HEK293 (cell line): ENCODE measurements around the gene PKP4.

Source experiments
- HOXA7 ChIP-seq: sonication (generic); formaldehyde crosslinking; IDR thresholded peaks from 2 replicates; pipeline ENCODE4 v1.8.1; 2022; ENCODE audit warnings: missing genetic modification reagents, borderline replicate concordance
- INSM2 ChIP-seq: fragments of 450-650 bp; formaldehyde crosslinking; IDR thresholded peaks from 2 replicates; pipeline ENCODE4 v1.5.1; 2016; ENCODE audit warnings: missing biosample characterization, missing genetic modification characterization
- ZNF114 ChIP-seq: fragments of 450-650 bp; formaldehyde crosslinking; IDR thresholded peaks from 2 replicates; pipeline ENCODE4 v1.5.0; 2017; ENCODE audit warnings: missing biosample characterization, missing genetic modification characterization
- ZNF292 ChIP-seq: fragments of 450-650 bp; formaldehyde crosslinking; IDR thresholded peaks from 2 replicates; pipeline ENCODE4 v1.5.1; 2016; ENCODE audit warnings: low read depth, missing biosample characterization, missing genetic modification characterization, borderline replicate concordance
- ZNF366 ChIP-seq: fragments of 450-650 bp; formaldehyde crosslinking; conservative IDR thresholded peaks from 2 replicates; pipeline ENCODE4 v1.5.1; 2016; ENCODE audit warnings: missing biosample characterization, missing genetic modification characterization
- ZNF530 ChIP-seq: fragments of 450-650 bp; formaldehyde crosslinking; IDR thresholded peaks from 2 replicates; pipeline ENCODE4 v1.5.1; 2016; ENCODE audit warnings: low read depth, missing biosample characterization, missing genetic modification characterization
- ZNF585B ChIP-seq: fragments of 450-650 bp; formaldehyde crosslinking; IDR thresholded peaks from 2 replicates; pipeline ENCODE4 v1.5.1; 2016; ENCODE audit warnings: missing biosample characterization, missing genetic modification characterization
- ZNF654 ChIP-seq: fragments of 450-650 bp; formaldehyde crosslinking; IDR thresholded peaks from 2 replicates; pipeline ENCODE4 v1.5.1; 2016; ENCODE audit warnings: low read depth, missing biosample characterization, missing genetic modification characterization
- TF ChIP-seq, protein P1 (sequence below): fragments of 450-650 bp; formaldehyde crosslinking; IDR thresholded peaks from 2 replicates; pipeline ENCODE4 v1.5.1; 2016; ENCODE audit warnings: missing biosample characterization, missing genetic modification characterization
- TF ChIP-seq, protein P2 (sequence below): fragments of 450-650 bp; formaldehyde crosslinking; IDR thresholded peaks from 2 replicates; pipeline ENCODE4 v1.5.1; 2016; ENCODE audit warnings: missing biosample characterization, missing genetic modification characterization

DNA sequence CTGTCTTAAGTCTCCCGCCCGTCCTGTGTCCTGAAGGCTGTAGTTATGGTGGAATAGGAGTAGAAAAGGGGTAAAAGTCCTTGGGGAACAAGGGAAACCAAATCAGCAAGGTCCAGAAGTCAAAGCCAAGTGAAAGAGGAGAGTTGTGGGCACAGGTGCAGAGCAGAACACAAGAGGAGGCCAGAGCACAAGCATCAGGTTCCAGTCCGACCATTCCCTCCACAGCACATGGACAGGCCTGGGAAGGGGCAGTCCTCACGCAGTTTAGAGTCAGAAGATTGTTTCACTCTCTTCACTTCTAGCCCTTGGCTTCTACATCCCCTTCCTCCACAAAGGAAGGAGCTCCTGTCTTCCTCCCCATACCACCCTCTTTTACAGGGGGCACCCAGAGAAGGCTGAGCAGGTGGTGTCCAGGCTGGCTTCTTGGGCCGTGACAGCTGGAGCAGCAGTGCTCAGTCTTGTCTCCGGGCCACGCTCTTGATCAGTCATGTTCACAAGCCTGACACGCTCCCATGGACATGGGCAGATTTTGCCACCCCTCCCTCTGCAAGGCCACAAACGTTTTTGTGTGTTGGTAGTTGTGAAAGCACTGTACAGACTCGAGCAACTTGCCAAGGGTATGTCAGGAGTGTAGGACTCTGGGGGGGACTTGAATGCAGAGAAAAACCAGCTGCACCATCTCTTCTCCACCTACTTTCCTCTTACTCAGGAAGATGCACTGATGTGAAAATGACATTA lies 199.9 kb downstream of the PKP4 start:
- TF ChIP-seq HOXA7 (no peak), ZNF114 (tag by site-specific recombination) (no peak), ZNF292 (no peak), ZNF654 (no peak), ZNF366 (tag by site-specific recombination) (no peak), ZNF530 (tag by site-specific recombination) (no peak), INSM2 (tag by site-specific recombination) (no peak), ZNF585B (tag by site-specific recombination) (no peak)
- TF ChIP-seq, protein P1, sequence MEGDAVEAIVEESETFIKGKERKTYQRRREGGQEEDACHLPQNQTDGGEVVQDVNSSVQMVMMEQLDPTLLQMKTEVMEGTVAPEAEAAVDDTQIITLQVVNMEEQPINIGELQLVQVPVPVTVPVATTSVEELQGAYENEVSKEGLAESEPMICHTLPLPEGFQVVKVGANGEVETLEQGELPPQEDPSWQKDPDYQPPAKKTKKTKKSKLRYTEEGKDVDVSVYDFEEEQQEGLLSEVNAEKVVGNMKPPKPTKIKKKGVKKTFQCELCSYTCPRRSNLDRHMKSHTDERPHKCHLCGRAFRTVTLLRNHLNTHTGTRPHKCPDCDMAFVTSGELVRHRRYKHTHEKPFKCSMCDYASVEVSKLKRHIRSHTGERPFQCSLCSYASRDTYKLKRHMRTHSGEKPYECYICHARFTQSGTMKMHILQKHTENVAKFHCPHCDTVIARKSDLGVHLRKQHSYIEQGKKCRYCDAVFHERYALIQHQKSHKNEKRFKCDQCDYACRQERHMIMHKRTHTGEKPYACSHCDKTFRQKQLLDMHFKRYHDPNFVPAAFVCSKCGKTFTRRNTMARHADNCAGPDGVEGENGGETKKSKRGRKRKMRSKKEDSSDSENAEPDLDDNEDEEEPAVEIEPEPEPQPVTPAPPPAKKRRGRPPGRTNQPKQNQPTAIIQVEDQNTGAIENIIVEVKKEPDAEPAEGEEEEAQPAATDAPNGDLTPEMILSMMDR (tag by site-specific recombination) = no peak
- TF ChIP-seq, protein P2, sequence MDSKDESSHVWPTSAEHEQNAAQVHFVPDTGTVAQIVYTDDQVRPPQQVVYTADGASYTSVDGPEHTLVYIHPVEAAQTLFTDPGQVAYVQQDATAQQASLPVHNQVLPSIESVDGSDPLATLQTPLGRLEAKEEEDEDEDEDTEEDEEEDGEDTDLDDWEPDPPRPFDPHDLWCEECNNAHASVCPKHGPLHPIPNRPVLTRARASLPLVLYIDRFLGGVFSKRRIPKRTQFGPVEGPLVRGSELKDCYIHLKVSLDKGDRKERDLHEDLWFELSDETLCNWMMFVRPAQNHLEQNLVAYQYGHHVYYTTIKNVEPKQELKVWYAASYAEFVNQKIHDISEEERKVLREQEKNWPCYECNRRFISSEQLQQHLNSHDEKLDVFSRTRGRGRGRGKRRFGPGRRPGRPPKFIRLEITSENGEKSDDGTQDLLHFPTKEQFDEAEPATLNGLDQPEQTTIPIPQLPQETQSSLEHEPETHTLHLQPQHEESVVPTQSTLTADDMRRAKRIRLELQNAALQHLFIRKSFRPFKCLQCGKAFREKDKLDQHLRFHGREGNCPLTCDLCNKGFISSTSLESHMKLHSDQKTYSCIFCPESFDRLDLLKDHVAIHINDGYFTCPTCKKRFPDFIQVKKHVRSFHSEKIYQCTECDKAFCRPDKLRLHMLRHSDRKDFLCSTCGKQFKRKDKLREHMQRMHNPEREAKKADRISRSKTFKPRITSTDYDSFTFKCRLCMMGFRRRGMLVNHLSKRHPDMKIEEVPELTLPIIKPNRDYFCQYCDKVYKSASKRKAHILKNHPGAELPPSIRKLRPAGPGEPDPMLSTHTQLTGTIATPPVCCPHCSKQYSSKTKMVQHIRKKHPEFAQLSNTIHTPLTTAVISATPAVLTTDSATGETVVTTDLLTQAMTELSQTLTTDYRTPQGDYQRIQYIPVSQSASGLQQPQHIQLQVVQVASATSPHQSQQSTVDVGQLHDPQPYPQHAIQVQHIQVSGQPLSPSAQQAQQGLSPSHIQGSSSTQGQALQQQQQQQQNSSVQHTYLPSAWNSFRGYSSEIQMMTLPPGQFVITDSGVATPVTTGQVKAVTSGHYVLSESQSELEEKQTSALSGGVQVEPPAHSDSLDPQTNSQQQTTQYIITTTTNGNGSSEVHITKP (tag by site-specific recombination) = no peak
